ENCODE results near the gene SLC30A2.
A peak's percentile ranks its signal among the peaks of the same experiment; 100 is the strongest.

The SLC30A2 gene

GRCh38 chr1:26070296-26070962 is 24.5 kb upstream of the SLC30A2 start:
- peak; percentile 7 for DNase-seq (ENCODE audit: low spot score)

GRCh38 chr1:26069941-26070295 is 24.0 kb upstream of the SLC30A2 start:
- DNase-seq (ENCODE audit: low spot score) = no peak

- DNase-seq (ENCODE audit: low spot score) = no peak
These were observed 21.6 kb upstream of the SLC30A2 start, which contains the start of gene TRIM63 for GRCh38 chr1:26067432-26067911. TRIM63 (minus strand) TSS chr1:26067630; CDS start chr1:26067494, 136 bp downstream.

- DNase-seq (ENCODE audit: low spot score) = no peak
These were observed 20.9 kb upstream of the SLC30A2 start for GRCh38 chr1:26066857-26067256.

- DNase-seq (ENCODE audit: low spot score) = no peak
These were observed 20.2 kb upstream of the SLC30A2 start for GRCh38 chr1:26066160-26066559.

GRCh38 chr1:26064553-26064952 is 18.6 kb upstream of the SLC30A2 start:
- DNase-seq (ENCODE audit: low spot score) = no peak

- no peak for DNase-seq (ENCODE audit: low spot score)
These were observed 15.1 kb upstream of the SLC30A2 start for GRCh38 chr1:26060832-26061574.

- no peak for DNase-seq (ENCODE audit: low spot score)
These were observed 14.0 kb upstream of the SLC30A2 start for GRCh38 chr1:26059906-26060305.

- DNase-seq (ENCODE audit: low spot score) = no peak
These were observed 12.2 kb upstream of the SLC30A2 start for GRCh38 chr1:26058052-26058595.

- DNase-seq (ENCODE audit: low spot score) = no peak
These were observed 11.3 kb upstream of the SLC30A2 start for GRCh38 chr1:26057189-26057588.

- no peak for DNase-seq (ENCODE audit: low spot score)
These were observed 9.1 kb upstream of the SLC30A2 start for GRCh38 chr1:26055041-26055440.

- DNase-seq (ENCODE audit: low spot score) = no peak
These were observed 8.0 kb upstream of the SLC30A2 start for GRCh38 chr1:26053718-26054560.

- DNase-seq (ENCODE audit: low spot score) = no peak
These were observed 4.3 kb upstream of the SLC30A2 start for GRCh38 chr1:26050248-26050640.

GRCh38 chr1:26049531-26050247 is 3.8 kb upstream of the SLC30A2 start:
- no peak for DNase-seq (ENCODE audit: low spot score)

GRCh38 chr1:26047278-26047874 is 1.5 kb upstream of the SLC30A2 start:
- DNase-seq (ENCODE audit: low spot score) = no peak

- no peak for DNase-seq (ENCODE audit: low spot score)
These were observed 553 bp upstream of the SLC30A2 start for GRCh38 chr1:26046246-26047095.

- DNase-seq (ENCODE audit: low spot score) = no peak
These were observed 772 bp downstream of the SLC30A2 start for GRCh38 chr1:26044971-26045721.

GRCh38 chr1:26044414-26044813 is 1.5 kb downstream of the SLC30A2 start:
- no peak for DNase-seq (ENCODE audit: low spot score)

GRCh38 chr1:26043765-26044164 is 2.2 kb downstream of the SLC30A2 start:
- DNase-seq (ENCODE audit: low spot score) = no peak

GRCh38 chr1:26041978-26042377 is 3.9 kb downstream of the SLC30A2 start:
- DNase-seq (ENCODE audit: low spot score) = no peak
